BJ (cell line): Measurements from ENCODE around the gene MTOR. TPM values are rescaled to one million over a fixed set of nuclear protein-coding genes. Genes with fewer than 3 reads are reported as not detected.

Experiments
- CTCF ChIA-PET: fragments of 350-600 bp; formaldehyde crosslinking; extraction: SDS; loops from one replicate; lab custom pipeline; 2021; ENCODE audit warnings: antibody characterized with exemption, inconsistent platforms; lab: Yijun Ruan, JAX
- POLR2A ChIA-PET: fragments of 300-600 bp; sonication (Branson Sonifier 250); formaldehyde crosslinking; extraction: SDS; loops from one replicate; lab custom pipeline; 2021; ENCODE audit warnings: antibody characterized with exemption; lab: Charles Lee
- DNase-seq: peaks from one replicate; pipeline ENCODE4 v3.0.0-alpha.2; 2011; ENCODE audit warnings: low read depth
- H3K27me3 ChIP-seq: 2 replicates; pipeline ENCODE4 v1.6.0; 2011; ENCODE audit warnings: low read length; ENCODE audit not compliant: control insufficient read depth, insufficient read depth
- H3K36me3 ChIP-seq: 2 replicates; pipeline ENCODE4 v1.5.1; 2011; ENCODE audit warnings: low read length; ENCODE audit not compliant: control insufficient read depth, insufficient read depth
- H3K4me3 ChIP-seq: 2 replicates; pipeline ENCODE4 v1.5.1; 2011; ENCODE audit warnings: low read depth, mild to moderate bottlenecking, control low read depth, low read length
- polyA plus RNA-seq: library from polyadenylated mRNA; depleted of rRNA; stranded (reverse); fragments of >200 nt; gene quantifications from 2 replicates; pipeline ENCODE4 v1.2.3, GENCODE V29; 2011
- TF ChIP-seq, protein P1 (sequence below): IDR thresholded peaks from 2 replicates; pipeline ENCODE4 v1.5.1; 2011; ENCODE audit warnings: low read depth, mild to moderate bottlenecking, control low read depth, inconsistent platforms, low read length, moderate library complexity; ENCODE audit not compliant: insufficient read depth

The MTOR gene
- polyA plus RNA-seq, 1 experiment: 31.6 TPM

DNA sequence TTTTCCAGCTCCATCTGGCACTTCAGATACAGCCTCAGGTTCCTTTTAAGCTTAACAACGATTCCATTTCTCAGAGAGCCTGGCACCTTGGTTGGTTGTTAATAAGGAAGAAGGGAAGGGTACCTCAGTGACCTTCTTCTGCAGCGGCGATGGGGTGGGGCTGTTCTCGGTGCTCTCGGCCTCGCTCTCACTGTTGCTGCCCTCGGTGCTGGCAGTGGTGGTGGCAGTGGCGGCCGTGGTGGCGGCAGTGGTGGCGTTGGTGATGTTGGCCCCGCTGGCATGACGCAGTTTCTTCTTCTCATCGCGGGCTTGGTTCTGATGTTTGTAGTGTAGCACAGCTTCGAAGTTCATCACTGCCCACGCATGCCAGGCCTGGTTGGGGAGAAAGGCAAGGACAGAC, 131.9 kb downstream of the MTOR start:
- ChIA-PET POLR2A (no interaction called here), CTCF (no interaction called here)
- H3K36me3 ChIP-seq: peaks cover 32% of the 10 kb centered on the region

DNA sequence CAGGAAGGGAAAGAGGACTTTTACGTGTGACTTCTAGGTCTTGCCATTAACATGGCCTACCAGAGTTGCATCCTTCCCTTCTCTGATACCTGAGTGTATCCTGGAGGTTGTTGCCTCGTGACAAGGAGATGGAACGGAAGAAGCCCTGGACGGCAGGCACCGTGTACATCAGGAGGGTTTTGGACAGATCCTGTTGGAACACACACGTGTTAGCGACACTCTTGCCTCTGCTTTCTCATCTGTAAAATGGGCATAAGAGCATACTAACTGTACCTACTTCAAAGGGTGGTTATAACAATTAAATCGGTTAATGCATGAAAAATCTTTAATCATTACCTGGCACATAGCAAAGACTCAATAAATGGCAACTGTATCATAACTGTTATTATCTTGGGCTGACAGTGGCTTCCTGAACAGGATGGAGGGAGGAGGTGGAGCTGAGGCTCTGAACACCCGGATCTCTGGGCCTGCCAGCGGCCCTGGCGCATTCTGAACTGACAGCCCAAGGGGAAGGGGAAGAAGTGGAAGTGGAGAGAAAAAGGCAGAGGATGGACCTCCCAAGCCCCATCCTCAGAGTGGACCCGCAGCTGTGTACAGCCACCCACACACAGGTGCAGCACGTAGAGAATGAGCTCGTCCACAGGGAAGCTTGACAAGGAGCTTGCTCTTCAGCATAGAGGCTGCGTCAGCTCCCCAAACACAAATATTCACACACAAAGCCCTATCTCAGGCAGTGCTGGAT, 132.5 kb downstream of the MTOR start:
- ChIA-PET POLR2A (no interaction called here), CTCF (no interaction called here)
- H3K36me3 ChIP-seq: peaks cover 32% of the 10 kb centered on the region
- TF ChIP-seq, protein P1, sequence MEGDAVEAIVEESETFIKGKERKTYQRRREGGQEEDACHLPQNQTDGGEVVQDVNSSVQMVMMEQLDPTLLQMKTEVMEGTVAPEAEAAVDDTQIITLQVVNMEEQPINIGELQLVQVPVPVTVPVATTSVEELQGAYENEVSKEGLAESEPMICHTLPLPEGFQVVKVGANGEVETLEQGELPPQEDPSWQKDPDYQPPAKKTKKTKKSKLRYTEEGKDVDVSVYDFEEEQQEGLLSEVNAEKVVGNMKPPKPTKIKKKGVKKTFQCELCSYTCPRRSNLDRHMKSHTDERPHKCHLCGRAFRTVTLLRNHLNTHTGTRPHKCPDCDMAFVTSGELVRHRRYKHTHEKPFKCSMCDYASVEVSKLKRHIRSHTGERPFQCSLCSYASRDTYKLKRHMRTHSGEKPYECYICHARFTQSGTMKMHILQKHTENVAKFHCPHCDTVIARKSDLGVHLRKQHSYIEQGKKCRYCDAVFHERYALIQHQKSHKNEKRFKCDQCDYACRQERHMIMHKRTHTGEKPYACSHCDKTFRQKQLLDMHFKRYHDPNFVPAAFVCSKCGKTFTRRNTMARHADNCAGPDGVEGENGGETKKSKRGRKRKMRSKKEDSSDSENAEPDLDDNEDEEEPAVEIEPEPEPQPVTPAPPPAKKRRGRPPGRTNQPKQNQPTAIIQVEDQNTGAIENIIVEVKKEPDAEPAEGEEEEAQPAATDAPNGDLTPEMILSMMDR: no peak
- DNase-seq: no peak
- no peak overlapping the region for H3K4me3 ChIP-seq
- no peaks in the 10 kb centered on the region for H3K27me3 ChIP-seq

More for the DNA sequence above, 131.9 kb downstream of the MTOR start:
- TF ChIP-seq, protein P1: no peak
- H3K4me3 ChIP-seq: no peak overlapping the region
- DNase-seq: no peak
- no peaks in the 10 kb centered on the region for H3K27me3 ChIP-seq

DNA sequence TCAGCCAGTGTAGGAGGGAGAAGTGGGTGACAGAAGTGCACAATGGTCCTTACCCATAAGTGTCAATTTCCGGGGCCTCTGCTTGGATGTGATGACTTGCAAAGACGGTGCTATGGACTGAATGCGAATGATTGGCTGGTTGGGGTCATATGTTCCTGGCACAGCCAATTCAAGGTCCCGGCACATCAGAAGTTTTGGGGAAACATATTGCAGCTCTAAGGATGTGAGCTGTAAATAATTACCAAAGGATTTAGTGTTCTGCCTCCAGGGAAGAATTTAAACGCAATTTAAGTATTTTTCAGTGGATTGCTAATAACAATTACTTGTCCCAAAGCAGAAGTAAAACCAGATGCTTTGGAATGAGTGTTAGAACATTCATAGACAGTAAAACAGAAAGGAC, 135.8 kb downstream of the MTOR start:
- no peak overlapping the region for H3K4me3 ChIP-seq
- TF ChIP-seq, protein P1: no peak
- ChIA-PET CTCF (interaction anchor here (0.6 kb wide), 1 partner anchor 1057 kb away, joined by 3 read pairs; no protein-coding TSS in a partner anchor), POLR2A (no interaction called here)
- no peaks in the 10 kb centered on the region for H3K27me3 ChIP-seq
- peaks cover 34% of the 10 kb centered on the region for H3K36me3 ChIP-seq
- no peak for DNase-seq

DNA sequence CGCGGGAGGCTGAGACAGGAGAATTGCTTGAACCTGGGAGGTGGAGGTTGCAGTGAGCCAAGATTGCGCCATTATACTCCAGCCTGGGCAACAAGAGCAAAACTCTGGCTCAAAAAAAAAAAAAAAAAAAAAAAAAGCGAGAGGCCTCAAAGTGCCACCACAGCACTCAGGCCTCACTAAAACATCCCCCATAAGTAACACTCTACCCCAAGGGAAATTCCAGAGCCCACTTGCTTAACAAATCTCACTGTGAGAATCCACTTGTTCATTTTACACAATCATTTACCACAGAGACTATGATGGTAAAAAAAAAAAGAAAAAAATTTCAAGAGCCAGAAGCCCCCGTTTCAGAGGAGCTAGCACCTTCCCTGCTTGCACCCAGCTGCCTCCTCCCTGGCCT, 136.4 kb downstream of the MTOR start:
- CTCF ChIA-PET: no interaction called here
- Histone ChIP-seq H3K36me3 (peaks cover 32% of the 10 kb centered on the region), H3K4me3 (no peak overlapping the region), H3K27me3 (no peaks in the 10 kb centered on the region)
- POLR2A ChIA-PET: no interaction called here
- DNase-seq: no peak
- TF ChIP-seq, protein P1: no peak

DNA sequence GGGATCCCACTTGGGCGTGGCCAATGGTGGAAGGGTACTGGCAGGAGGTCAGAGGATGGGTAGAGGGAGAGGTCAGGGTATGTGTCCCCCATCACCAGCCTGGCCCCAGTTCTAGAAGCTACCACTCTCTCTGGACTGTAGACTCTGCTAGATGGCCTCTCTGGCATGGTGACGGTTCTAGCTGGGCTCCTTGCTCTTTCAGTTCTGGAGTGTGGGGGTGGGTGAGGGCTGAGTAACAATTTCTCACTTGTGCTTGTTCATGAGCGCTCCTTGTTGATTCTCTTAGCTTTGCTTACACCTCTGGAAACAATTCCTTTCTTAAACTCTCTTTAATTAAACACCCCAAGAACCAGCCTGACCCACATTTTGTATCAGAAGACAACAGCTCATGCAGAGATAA, 137.4 kb downstream of the MTOR start:
- no peak for DNase-seq
- Histone ChIP-seq H3K36me3 (peaks cover 26% of the 10 kb centered on the region), H3K4me3 (no peak overlapping the region), H3K27me3 (no peaks in the 10 kb centered on the region)
- POLR2A ChIA-PET: no interaction called here
- CTCF ChIA-PET: interaction anchor here (0.7 kb wide), 1 partner anchor 64 kb away, joined by 3 read pairs; the partner anchor contains the start of gene ANGPTL7
- TF ChIP-seq, protein P1: no peak
